Dermis blood vessel endothelial cell (primary cell): Measurements from ENCODE around the gene SLC1A1. TPM values are rescaled to one million over a fixed set of nuclear protein-coding genes. Genes with fewer than 3 reads are reported as not detected.
"Not testable (repeated sequence)": the region's sequence is repeated elsewhere in the genome, so short reads cannot be mapped to it uniquely, and the experiment has no call there.

Experiments
- DNase-seq: peaks from one replicate; pipeline ENCODE4 v3.0.0; 2010
- total RNA-seq: library from RNA; depleted of rRNA; stranded (reverse); fragments of >200 nt; gene quantifications from 2 replicates; pipeline ENCODE4 v1.2.3, GENCODE V29; 2014

Gene SLC1A1
- total RNA-seq, 1 donor from 2014 or later = 4.1 TPM

- DNase-seq = no peak
Measured at GRCh38 chr9:4581035-4581760, 90.9 kb downstream of the SLC1A1 start.

- no peak for DNase-seq
Measured at GRCh38 chr9:4581861-4582565, 91.7 kb downstream of the SLC1A1 start.

- DNase-seq = no peak
Measured at GRCh38 chr9:4583001-4583400, 92.7 kb downstream of the SLC1A1 start.

- DNase-seq = no peak
Measured at GRCh38 chr9:4584636-4585035, 94.4 kb downstream of the SLC1A1 start.

- no peak for DNase-seq
Measured at GRCh38 chr9:4585135-4585534, 94.9 kb downstream of the SLC1A1 start.

GRCh38 chr9:4588721-4589120 is 98.5 kb downstream of the SLC1A1 start:
- DNase-seq = peak; percentile 28

- peak; percentile 28 for DNase-seq
Measured at GRCh38 chr9:4590430-4591122, 100.3 kb downstream of the SLC1A1 start.

GRCh38 chr9:4591123-4591500 is 100.8 kb downstream of the SLC1A1 start:
- DNase-seq = peak; percentile 69

GRCh38 chr9:4592295-4592694 is 102.0 kb downstream of the SLC1A1 start:
- DNase-seq = no peak

GRCh38 chr9:4592886-4593285 is 102.6 kb downstream of the SLC1A1 start:
- DNase-seq = peak; percentile 72

- DNase-seq = no peak
Measured at GRCh38 chr9:4594545-4594944, 104.3 kb downstream of the SLC1A1 start.

- no peak for DNase-seq
Measured at GRCh38 chr9:4594994-4595393, 104.7 kb downstream of the SLC1A1 start.

GRCh38 chr9:4596165-4596922 is 106.1 kb downstream of the SLC1A1 start:
- peak; percentile 64 for DNase-seq

- DNase-seq = no peak
Measured at GRCh38 chr9:4600368-4600767, 110.1 kb downstream of the SLC1A1 start.

GRCh38 chr9:4603830-4604229 is 113.6 kb downstream of the SLC1A1 start:
- no peak for DNase-seq

GRCh38 chr9:4604678-4605095 is 114.4 kb downstream of the SLC1A1 start:
- peak; percentile 84 for DNase-seq

- DNase-seq = not testable (repeated sequence)
Measured at GRCh38 chr9:4606033-4606432, 115.8 kb downstream of the SLC1A1 start.

- DNase-seq = no peak
Measured at GRCh38 chr9:4614627-4615026, 124.4 kb downstream of the SLC1A1 start.

- no peak for DNase-seq
Measured at GRCh38 chr9:4615251-4615650, 125.0 kb downstream of the SLC1A1 start.

- DNase-seq = no peak
Measured at GRCh38 chr9:4615778-4616177, 125.5 kb downstream of the SLC1A1 start.

- DNase-seq = peak; percentile 15
Measured at GRCh38 chr9:4617752-4618151, 127.5 kb downstream of the SLC1A1 start.

GRCh38 chr9:4618700-4619099 is 128.4 kb downstream of the SLC1A1 start:
- DNase-seq = no peak
